Hematopoietic multipotent progenitor cell treated with erythropoietin and hydrocortisone succinate and interleukin-3 and kit ligand, for 15 days (in vitro differentiated cells): ENCODE results near the gene COL6A2.
"Not testable (repeated sequence)": the region's sequence is repeated elsewhere in the genome, so short reads cannot be mapped to it uniquely, and the experiment has no call there.

Experiments used
- DNase-seq: peaks from one replicate; pipeline ENCODE4 v3.0.0-alpha.2; 2015; ENCODE audit warnings: low spot score

COL6A2 gene

GRCh38 chr21:46079352-46080170 lies 18.4 kb upstream of the COL6A2 start:
- no peak for DNase-seq

GRCh38 chr21:46080171-46081021 lies 17.5 kb upstream of the COL6A2 start:
- DNase-seq = no peak

- no peak for DNase-seq
Measured at GRCh38 chr21:46081022-46081861, 16.7 kb upstream of the COL6A2 start.

GRCh38 chr21:46081862-46082712 lies 15.8 kb upstream of the COL6A2 start:
- DNase-seq = no peak

- DNase-seq = no peak
Measured at GRCh38 chr21:46082713-46082962, 15.3 kb upstream of the COL6A2 start.

- no peak for DNase-seq
Measured at GRCh38 chr21:46082963-46083790, 14.7 kb upstream of the COL6A2 start.

- no peak for DNase-seq
Measured at GRCh38 chr21:46083791-46084561, 13.9 kb upstream of the COL6A2 start.

- no peak for DNase-seq
Measured at GRCh38 chr21:46084709-46085108, 13.2 kb upstream of the COL6A2 start.

GRCh38 chr21:46085259-46085658 lies 12.7 kb upstream of the COL6A2 start:
- not testable (repeated sequence) for DNase-seq

- no peak for DNase-seq
Measured at GRCh38 chr21:46087641-46088040, 10.3 kb upstream of the COL6A2 start.

- DNase-seq = no peak
Measured at GRCh38 chr21:46088189-46088588, 9.7 kb upstream of the COL6A2 start.

- no peak for DNase-seq
Measured at GRCh38 chr21:46089285-46089684, 8.6 kb upstream of the COL6A2 start.

GRCh38 chr21:46091118-46091517 lies 6.8 kb upstream of the COL6A2 start:
- DNase-seq = no peak

GRCh38 chr21:46091631-46092025 lies 6.3 kb upstream of the COL6A2 start:
- DNase-seq = no peak

- no peak for DNase-seq
Measured at GRCh38 chr21:46092026-46092764, 5.7 kb upstream of the COL6A2 start.

- DNase-seq = no peak
Measured at GRCh38 chr21:46092811-46093667, 4.9 kb upstream of the COL6A2 start.

GRCh38 chr21:46093668-46094400 lies 4.1 kb upstream of the COL6A2 start:
- DNase-seq = no peak
